WTC11 (cell line): ENCODE measurements around the gene RAD9A. TPM values are rescaled to one million over a fixed set of nuclear protein-coding genes. Genes with fewer than 3 reads are reported as not detected.

Source experiments
- ATAC-seq: fragments of 200-7000 bp; cut with Tn5 transposase; 2 replicates; pipeline ENCODE4 v1.10.0; 2021; ENCODE audit warnings: mild to moderate bottlenecking, moderate library complexity
- Bru-seq: library from RNA; stranded (reverse); fragments of 400-500 nt; gene quantifications from one replicate; lab custom pipeline; 2021; lab: Mats Ljungman, UMichigan
- CTCF ChIA-PET: fragments of 300-600 bp; sonication (Branson Sonifier 250); formaldehyde crosslinking; loops from one replicate; lab custom pipeline; 2021; ENCODE audit warnings: antibody characterized with exemption; lab: Charles Lee
- POLR2A ChIA-PET: fragments of 350-600 bp; sonication (Branson Sonifier 250); formaldehyde crosslinking; loops from one replicate; lab custom pipeline; 2021; ENCODE audit warnings: antibody characterized with exemption; lab: Charles Lee
- DNase-seq: peaks from one replicate; pipeline ENCODE4 v3.0.0; 2021; ENCODE audit warnings: low spot score
- H3K27ac Mint-ChIP-seq: 2 replicates; pipeline ENCODE4 v1.8.0; 2021; ENCODE audit warnings: mixed read lengths
- H3K27me3 Mint-ChIP-seq: 2 replicates; pipeline ENCODE4 v1.8.0; 2021; ENCODE audit warnings: low read depth, mild to moderate bottlenecking, moderate library complexity, mixed read lengths
- H3K36me3 Mint-ChIP-seq: 2 replicates; pipeline ENCODE4 v1.8.0; 2021; ENCODE audit warnings: mixed read lengths
- H3K4me1 Mint-ChIP-seq: 2 replicates; pipeline ENCODE4 v1.8.0; 2022; ENCODE audit warnings: mixed read lengths
- H3K4me3 Mint-ChIP-seq: 2 replicates; pipeline ENCODE4 v1.8.0; 2021; ENCODE audit warnings: mild to moderate bottlenecking, moderate library complexity, mixed read lengths
- H3K9me3 Mint-ChIP-seq: 2 replicates; pipeline ENCODE4 v1.8.0; 2021; ENCODE audit warnings: mixed read lengths
- AR ChIP-seq: fragments of 250-450 bp; sonication (Bioruptor Pico); IDR thresholded peaks from 2 replicates; pipeline ENCODE4 v1.9.0; 2021; ENCODE audit warnings: mild to moderate bottlenecking
- ATF1 ChIP-seq: sonication (generic); formaldehyde crosslinking; IDR thresholded peaks from 2 replicates; pipeline ENCODE4 v1.8.1; 2023; ENCODE audit warnings: mild to moderate bottlenecking, moderate library complexity, missing genetic modification reagents
- CREB1 ChIP-seq: sonication (generic); formaldehyde crosslinking; IDR thresholded peaks from 2 replicates; pipeline ENCODE4 v1.8.0; 2023; ENCODE audit warnings: mild to moderate bottlenecking, missing genetic modification reagents
- CREM ChIP-seq: sonication (generic); formaldehyde crosslinking; IDR thresholded peaks from 2 replicates; pipeline ENCODE4 v1.8.1; 2022; ENCODE audit warnings: mild to moderate bottlenecking, missing genetic modification reagents, moderate library complexity
- E2F1 ChIP-seq: sonication (generic); formaldehyde crosslinking; IDR thresholded peaks from 2 replicates; pipeline ENCODE4 v1.8.0; 2022; ENCODE audit warnings: mild to moderate bottlenecking, missing genetic modification reagents
- FOXP1 ChIP-seq: sonication (generic); formaldehyde crosslinking; IDR thresholded peaks from 2 replicates; pipeline ENCODE4 v1.8.0; 2022; ENCODE audit warnings: missing genetic modification reagents, mild to moderate bottlenecking, moderate library complexity, borderline replicate concordance
- GTF2I ChIP-seq: fragments of 250-450 bp; sonication (Bioruptor Pico); conservative IDR thresholded peaks from 2 replicates; pipeline ENCODE4 v1.4.0; 2021; ENCODE audit warnings: mild to moderate bottlenecking
- IRF2 ChIP-seq: sonication (generic); formaldehyde crosslinking; IDR thresholded peaks from 2 replicates; pipeline ENCODE4 v1.8.0; 2022; ENCODE audit warnings: low read depth, missing genetic modification reagents, borderline replicate concordance
- JAZF1 ChIP-seq: fragments of 250-450 bp; sonication (Bioruptor Pico); IDR thresholded peaks from 2 replicates; pipeline ENCODE4 v1.9.0; 2021; ENCODE audit warnings: moderate library complexity, mild to moderate bottlenecking, inconsistent platforms
- KAT7 ChIP-seq: sonication (generic); formaldehyde crosslinking; IDR thresholded peaks from 2 replicates; pipeline ENCODE4 v1.8.1; 2023; ENCODE audit warnings: missing genetic modification reagents, mild to moderate bottlenecking, borderline replicate concordance
- MXD4 ChIP-seq: fragments of 250-450 bp; sonication (Bioruptor Pico); IDR thresholded peaks from 2 replicates; pipeline ENCODE4 v1.8.0; 2021; ENCODE audit warnings: mild to moderate bottlenecking, moderate library complexity, borderline replicate concordance
- NFATC4 ChIP-seq: fragments of 250-450 bp; sonication (Bioruptor Pico); IDR thresholded peaks from 2 replicates; pipeline ENCODE4 v1.9.0; 2021; ENCODE audit warnings: mild to moderate bottlenecking
- NFYB ChIP-seq: sonication (generic); formaldehyde crosslinking; conservative IDR thresholded peaks from 2 replicates; pipeline ENCODE4 v1.8.0; 2022; ENCODE audit warnings: low read depth, missing genetic modification reagents
- RELA ChIP-seq: sonication (generic); formaldehyde crosslinking; IDR thresholded peaks from 2 replicates; pipeline ENCODE4 v1.8.1; 2022; ENCODE audit warnings: missing genetic modification reagents, mild to moderate bottlenecking, borderline replicate concordance
- SP1 ChIP-seq: sonication (generic); formaldehyde crosslinking; conservative IDR thresholded peaks from 2 replicates; pipeline ENCODE4 v1.8.1; 2022; ENCODE audit warnings: missing genetic modification reagents
- USF1 ChIP-seq: sonication (generic); formaldehyde crosslinking; IDR thresholded peaks from 2 replicates; pipeline ENCODE4 v1.8.0; 2022; ENCODE audit warnings: mild to moderate bottlenecking, missing genetic modification reagents
- ZBTB21 ChIP-seq: sonication (generic); formaldehyde crosslinking; IDR thresholded peaks from 2 replicates; pipeline ENCODE4 v1.8.1; 2023; ENCODE audit warnings: mild to moderate bottlenecking, missing genetic modification reagents, borderline replicate concordance
- ZNF416 ChIP-seq: fragments of 250-450 bp; sonication (Bioruptor Pico); IDR thresholded peaks from 2 replicates; pipeline ENCODE4 v1.9.0; 2021; ENCODE audit warnings: mild to moderate bottlenecking, inconsistent platforms
- ZSCAN18 ChIP-seq: fragments of 250-450 bp; sonication (Bioruptor Pico); IDR thresholded peaks from 2 replicates; pipeline ENCODE4 v2.1.2; 2022; ENCODE audit warnings: mild to moderate bottlenecking, moderate library complexity
- long read RNA-seq, 3 experiments: library from RNA in 1 of 3; library from capped mRNA in 1 of 3; library from polyadenylated mRNA in 1 of 3; unstranded in 2 of 3; stranded (forward) in 1 of 3; transcript quantifications; one replicate each; pipeline ENCODE4 v2.0.0, GENCODE V29; 2021
- total RNA-seq: library from RNA; stranded (reverse); gene quantifications from 3 replicates; pipeline ENCODE4 v1.2.3, GENCODE V29; 2021
- TF ChIP-seq, protein P1 (sequence below): fragments of 250-450 bp; sonication (Bioruptor Pico); IDR thresholded peaks from 2 replicates; pipeline ENCODE4 v1.9.0; 2021; ENCODE audit warnings: moderate library complexity, mild to moderate bottlenecking, inconsistent platforms, borderline replicate concordance
- TF ChIP-seq, protein P2 (sequence below): fragments of 200-600 bp; IDR thresholded peaks from 2 replicates; pipeline ENCODE4 v1.8.0; 2022; ENCODE audit warnings: antibody characterized with exemption
- TF ChIP-seq, protein P3 (sequence below): sonication (generic); formaldehyde crosslinking; conservative IDR thresholded peaks from 2 replicates; pipeline ENCODE4 v1.8.1; 2023; ENCODE audit warnings: mild to moderate bottlenecking, low read depth, missing genetic modification reagents, moderate library complexity

RAD9A gene
- 25.7 to 45.5 TPM (median 26.7 TPM) in 3 replicates for total RNA-seq
- percentile 62 among the genes with signal in this experiment for Bru-seq, nascent RNA
- long read RNA-seq, experiment 1, transcript RAD9A-201 (11 exons, 2,119 nt), result major isoform, 29 of 81 reads
- long read RNA-seq, experiment 1, partial matches to known transcripts, result 11 of 81 reads
- long read RNA-seq, experiment 1, other reads (novel, unspliced or antisense), result 41 of 81 reads
- long read RNA-seq, experiment 2, transcript RAD9A-201 (11 exons, 2,119 nt), result major isoform, 6 of 22 reads
- long read RNA-seq, experiment 2, partial matches to known transcripts, result 2 of 22 reads
- long read RNA-seq, experiment 2, other reads (novel, unspliced or antisense), result 13 of 22 reads
- long read RNA-seq, experiment 3, partial matches to known transcripts, result 1 of 5 reads
- long read RNA-seq, experiment 3, other reads (novel, unspliced or antisense), result 1 of 5 reads

GRCh38 chr11:67391304-67392182, at the start of gene RAD9A:
Gene RAD9A, plus strand, starts transcription at chr11:67391986. Its CDS starts 59 bp downstream, at chr11:67392045.
- CTCF ChIA-PET, result interaction anchor here (0.5 to 7.3 kb wide), 24 partner anchors 10 to 455 kb away, joined by 3 to 112 read pairs (median 4); partner anchors contain the start of genes AIP, KDM2A, NUDT8 and PITPNM1
- Mint-ChIP-seq H3K27ac (peak within 1 kb of the TSS; percentile 85), H3K36me3 (peaks cover 11% of the 10 kb centered on the region), H3K9me3 (no peaks in the 10 kb centered on the region), H3K27me3 (no peaks in the 10 kb centered on the region), H3K4me1 (peaks cover 36% of the 10 kb centered on the region), H3K4me3 (peak within 1 kb of the TSS; percentile 75)
- DNase-seq, result peak; percentile 93
- POLR2A ChIA-PET, result interaction anchor here (0.6 to 1.7 kb wide), 5 partner anchors 10 to 64 kb away, joined by 3 to 21 read pairs (median 5); partner anchors contain the start of genes CABP4, CLCF1 and PPP1CA
- ATAC-seq, result peak; percentile 52
- TF ChIP-seq, protein P1, sequence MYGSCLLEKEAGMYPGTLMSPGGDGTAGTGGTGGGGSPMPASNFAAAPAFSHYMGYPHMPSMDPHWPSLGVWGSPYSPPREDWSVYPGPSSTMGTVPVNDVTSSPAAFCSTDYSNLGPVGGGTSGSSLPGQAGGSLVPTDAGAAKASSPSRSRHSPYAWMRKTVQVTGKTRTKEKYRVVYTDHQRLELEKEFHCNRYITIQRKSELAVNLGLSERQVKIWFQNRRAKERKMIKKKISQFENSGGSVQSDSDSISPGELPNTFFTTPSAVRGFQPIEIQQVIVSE (CRISPR knock-in tag), result no peak
- peak; percentile 94 for TF ChIP-seq SP1 (CRISPR knock-in tag)
- no peak for TF ChIP-seq AR (CRISPR knock-in tag)
- no peak for TF ChIP-seq RELA (CRISPR knock-in tag)
- no peak; the same call in 1 of the 2 replicates for TF ChIP-seq KAT7 (CRISPR knock-in tag)
- peak; percentile 100 for TF ChIP-seq USF1 (CRISPR knock-in tag)
- peak; percentile 69; the same call in 1 of the 2 replicates for TF ChIP-seq CREB1 (CRISPR knock-in tag)
- TF ChIP-seq GTF2I, result no peak
- TF ChIP-seq MXD4 (CRISPR knock-in tag), result no peak
- TF ChIP-seq IRF2 (CRISPR knock-in tag), result no peak
- no peak for TF ChIP-seq ZNF416 (CRISPR knock-in tag)
- no peak for TF ChIP-seq NFATC4 (CRISPR knock-in tag)
- TF ChIP-seq E2F1 (CRISPR knock-in tag), result peak; percentile 94
- TF ChIP-seq, protein P2, sequence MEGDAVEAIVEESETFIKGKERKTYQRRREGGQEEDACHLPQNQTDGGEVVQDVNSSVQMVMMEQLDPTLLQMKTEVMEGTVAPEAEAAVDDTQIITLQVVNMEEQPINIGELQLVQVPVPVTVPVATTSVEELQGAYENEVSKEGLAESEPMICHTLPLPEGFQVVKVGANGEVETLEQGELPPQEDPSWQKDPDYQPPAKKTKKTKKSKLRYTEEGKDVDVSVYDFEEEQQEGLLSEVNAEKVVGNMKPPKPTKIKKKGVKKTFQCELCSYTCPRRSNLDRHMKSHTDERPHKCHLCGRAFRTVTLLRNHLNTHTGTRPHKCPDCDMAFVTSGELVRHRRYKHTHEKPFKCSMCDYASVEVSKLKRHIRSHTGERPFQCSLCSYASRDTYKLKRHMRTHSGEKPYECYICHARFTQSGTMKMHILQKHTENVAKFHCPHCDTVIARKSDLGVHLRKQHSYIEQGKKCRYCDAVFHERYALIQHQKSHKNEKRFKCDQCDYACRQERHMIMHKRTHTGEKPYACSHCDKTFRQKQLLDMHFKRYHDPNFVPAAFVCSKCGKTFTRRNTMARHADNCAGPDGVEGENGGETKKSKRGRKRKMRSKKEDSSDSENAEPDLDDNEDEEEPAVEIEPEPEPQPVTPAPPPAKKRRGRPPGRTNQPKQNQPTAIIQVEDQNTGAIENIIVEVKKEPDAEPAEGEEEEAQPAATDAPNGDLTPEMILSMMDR, result no peak
- peak; percentile 94 for TF ChIP-seq FOXP1 (CRISPR knock-in tag)
- TF ChIP-seq ZBTB21 (CRISPR knock-in tag), result peak; percentile 92
- TF ChIP-seq JAZF1 (CRISPR knock-in tag), result no peak
- peak; percentile 66; the same call in 1 of the 2 replicates for TF ChIP-seq CREM
- no peak for TF ChIP-seq ZSCAN18 (CRISPR knock-in tag)
- TF ChIP-seq ATF1, result no peak
- TF ChIP-seq, protein P3, sequence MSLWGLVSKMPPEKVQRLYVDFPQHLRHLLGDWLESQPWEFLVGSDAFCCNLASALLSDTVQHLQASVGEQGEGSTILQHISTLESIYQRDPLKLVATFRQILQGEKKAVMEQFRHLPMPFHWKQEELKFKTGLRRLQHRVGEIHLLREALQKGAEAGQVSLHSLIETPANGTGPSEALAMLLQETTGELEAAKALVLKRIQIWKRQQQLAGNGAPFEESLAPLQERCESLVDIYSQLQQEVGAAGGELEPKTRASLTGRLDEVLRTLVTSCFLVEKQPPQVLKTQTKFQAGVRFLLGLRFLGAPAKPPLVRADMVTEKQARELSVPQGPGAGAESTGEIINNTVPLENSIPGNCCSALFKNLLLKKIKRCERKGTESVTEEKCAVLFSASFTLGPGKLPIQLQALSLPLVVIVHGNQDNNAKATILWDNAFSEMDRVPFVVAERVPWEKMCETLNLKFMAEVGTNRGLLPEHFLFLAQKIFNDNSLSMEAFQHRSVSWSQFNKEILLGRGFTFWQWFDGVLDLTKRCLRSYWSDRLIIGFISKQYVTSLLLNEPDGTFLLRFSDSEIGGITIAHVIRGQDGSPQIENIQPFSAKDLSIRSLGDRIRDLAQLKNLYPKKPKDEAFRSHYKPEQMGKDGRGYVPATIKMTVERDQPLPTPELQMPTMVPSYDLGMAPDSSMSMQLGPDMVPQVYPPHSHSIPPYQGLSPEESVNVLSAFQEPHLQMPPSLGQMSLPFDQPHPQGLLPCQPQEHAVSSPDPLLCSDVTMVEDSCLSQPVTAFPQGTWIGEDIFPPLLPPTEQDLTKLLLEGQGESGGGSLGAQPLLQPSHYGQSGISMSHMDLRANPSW (CRISPR knock-in tag), result no peak
- peak; percentile 91 for TF ChIP-seq NFYB (CRISPR knock-in tag)
